Smooth muscle cell (in vitro differentiated cells): ENCODE results near the gene PXN. TPM values are rescaled to one million over a fixed set of nuclear protein-coding genes. Genes with fewer than 3 reads are reported as not detected.

ENCODE experiments used
- DNase-seq: peaks from one replicate; lab custom pipeline; 2025; ENCODE audit not compliant: unreplicated experiment; lab: John Stamatoyannopoulos, UW
- H2AFZ ChIP-seq: fragments of 200-600 bp; sonication (generic); 2 replicates; pipeline ENCODE4 v1.6.0; 2016; ENCODE audit warnings: antibody characterized with exemption, low read depth, mild to moderate bottlenecking
- H3F3A ChIP-seq: fragments of 200-600 bp; sonication (generic); 2 replicates; pipeline ENCODE4 v1.6.0; 2017; ENCODE audit warnings: antibody characterized with exemption, low read depth
- H3K27ac ChIP-seq: fragments of 200-600 bp; sonication (generic); 2 replicates; pipeline ENCODE4 v1.5.1; 2016; ENCODE audit warnings: low read depth, mild to moderate bottlenecking
- H3K27me3 ChIP-seq: fragments of 200-600 bp; sonication (generic); 2 replicates; pipeline ENCODE4 v1.6.1; 2016; ENCODE audit warnings: low read depth, mild to moderate bottlenecking
- H3K36me3 ChIP-seq: fragments of 200-600 bp; sonication (generic); 2 replicates; pipeline ENCODE4 v1.5.1; 2016; ENCODE audit warnings: low read depth
- H3K4me1 ChIP-seq: fragments of 200-600 bp; sonication (generic); 2 replicates; pipeline ENCODE4 v1.5.1; 2016; ENCODE audit warnings: low read depth
- H3K4me2 ChIP-seq: fragments of 200-600 bp; sonication (generic); 2 replicates; pipeline ENCODE4 v1.6.0; 2016; ENCODE audit warnings: mild to moderate bottlenecking
- H3K4me3 ChIP-seq: fragments of 200-600 bp; sonication (generic); 2 replicates; pipeline ENCODE4 v1.5.1; 2016; ENCODE audit warnings: mild to moderate bottlenecking
- H3K79me2 ChIP-seq: fragments of 200-600 bp; sonication (generic); 2 replicates; pipeline ENCODE4 v1.6.0; 2016; ENCODE audit warnings: low read depth, mild to moderate bottlenecking
- H3K9ac ChIP-seq: fragments of 200-600 bp; sonication (generic); 2 replicates; pipeline ENCODE4 v1.6.0; 2016; ENCODE audit warnings: low read depth
- H3K9me3 ChIP-seq: fragments of 200-600 bp; sonication (generic); replicated peaks from 2 replicates; pipeline ENCODE4 v1.5.1; 2016; ENCODE audit warnings: low read depth
- H4K20me1 ChIP-seq: fragments of 200-600 bp; sonication (generic); 2 replicates; pipeline ENCODE4 v1.6.0; 2016; ENCODE audit warnings: low read depth
- CTCF ChIP-seq: fragments of 200-600 bp; sonication (generic); IDR thresholded peaks from 2 replicates; pipeline ENCODE4 v1.5.1; 2017; ENCODE audit warnings: borderline replicate concordance, mild to moderate bottlenecking, antibody characterized with exemption; ENCODE audit not compliant: insufficient read depth, poor library complexity, severe bottlenecking
- WGBS: methylation state at CpG from one replicate; pipeline ENCODE4 v1.1.7; 2016; ENCODE audit warnings: low lambda C conversion rate; 5-methylcytosine and 5-hydroxymethylcytosine counted together
- polyA plus RNA-seq: library from polyadenylated mRNA; unstranded; fragments of >200 nt; fragmentation: Nextera tagmentation; extraction: Ambion mirVana; gene quantifications from 2 replicates; pipeline ENCODE4 v1.2.1, GENCODE V29; 2016
- total RNA-seq: library from RNA; depleted of rRNA; stranded (reverse); fragments of >200 nt; gene quantifications from 2 replicates; pipeline ENCODE4 v1.2.3, GENCODE V29; 2014

Gene PXN
- total and polyA plus RNA-seq, 2 experiments from 2014 or later = 17.2 to 27.0 TPM

- H3K9ac ChIP-seq = no peak overlapping the region
- H3K27me3 ChIP-seq = no peaks in the 10 kb centered on the region
- H3K4me1 ChIP-seq = peaks cover 10% of the 10 kb centered on the region
- no peaks in the 10 kb centered on the region for H3K9me3 ChIP-seq
- DNase-seq = no peak
- H3K27ac ChIP-seq = no peak overlapping the region
- TF ChIP-seq CTCF = no peak
- peaks cover 10% of the 10 kb centered on the region for H3F3A ChIP-seq
- no peak overlapping the region for H3K4me3 ChIP-seq
- peak overlapping the region; percentile 6 for H3K4me2 ChIP-seq
- WGBS = 63% methylated on average over 8 of the region's 8 CpGs
- no peak overlapping the region for H2AFZ ChIP-seq
- peaks cover 85% of the 10 kb centered on the region for H3K79me2 ChIP-seq
- peaks cover 97% of the 10 kb centered on the region for H4K20me1 ChIP-seq
- no peaks in the 10 kb centered on the region for H3K36me3 ChIP-seq
These were observed 15.4 kb downstream of the PXN start for GRCh38 chr12:120249875-120250795.

GRCh38 chr12:120249266-120249874 lies 16.2 kb downstream of the PXN start:
- DNase-seq = no peak
- Histone ChIP-seq H3K27me3 (no peaks in the 10 kb centered on the region), H3K4me3 (no peak overlapping the region), H3K27ac (peak overlapping the region; percentile 87), H3K4me1 (peaks cover 15% of the 10 kb centered on the region), H2AFZ (no peak overlapping the region), H3K9me3 (no peaks in the 10 kb centered on the region), H3F3A (peaks cover 15% of the 10 kb centered on the region), H3K9ac (no peak overlapping the region), H4K20me1 (peaks cover 97% of the 10 kb centered on the region), H3K36me3 (no peaks in the 10 kb centered on the region), H3K4me2 (peak overlapping the region; percentile 6), H3K79me2 (peaks cover 78% of the 10 kb centered on the region)
- 69% methylated on average over 4 of the region's 4 CpGs for WGBS
- TF ChIP-seq CTCF = no peak

- H3K9me3 ChIP-seq = no peaks in the 10 kb centered on the region
- H2AFZ ChIP-seq = no peak overlapping the region
- WGBS = 43% methylated on average over 6 of the region's 6 CpGs
- H3K4me1 ChIP-seq = peaks cover 25% of the 10 kb centered on the region
- H3K27ac ChIP-seq = peak overlapping the region; percentile 87
- TF ChIP-seq CTCF = no peak
- peak overlapping the region; percentile 47 for H3K9ac ChIP-seq
- H3K4me2 ChIP-seq = peak overlapping the region; percentile 75
- peaks cover 60% of the 10 kb centered on the region for H3K79me2 ChIP-seq
- no peak overlapping the region for H3K4me3 ChIP-seq
- H3F3A ChIP-seq = peaks cover 23% of the 10 kb centered on the region
- no peak for DNase-seq
- H3K27me3 ChIP-seq = no peaks in the 10 kb centered on the region
- peaks cover 96% of the 10 kb centered on the region for H4K20me1 ChIP-seq
- H3K36me3 ChIP-seq = no peaks in the 10 kb centered on the region
These were observed 17.9 kb downstream of the PXN start for GRCh38 chr12:120247621-120248030.
